SJCRH30 (cell line): Measurements from ENCODE around the gene RYR2. TPM values are rescaled to one million over a fixed set of nuclear protein-coding genes. Genes with fewer than 3 reads are reported as not detected.

Experiments
- DNase-seq, 2 experiments: peaks; one replicate each; pipeline ENCODE4 v3.0.0-alpha.2; 2015 to 2020
- H3K27ac ChIP-seq: fragments of 250-450 bp; sonication (Bioruptor Pico); 2 replicates; pipeline ENCODE4 v1.5.1; 2020; ENCODE audit warnings: mild to moderate bottlenecking, moderate library complexity
- H3K27me3 ChIP-seq: fragments of 250-450 bp; sonication (Bioruptor Pico); 2 replicates; pipeline ENCODE4 v1.5.1; 2020; ENCODE audit warnings: mild to moderate bottlenecking, moderate library complexity
- H3K36me3 ChIP-seq: fragments of 250-450 bp; sonication (Bioruptor Pico); 2 replicates; pipeline ENCODE4 v1.5.1; 2020; ENCODE audit warnings: mild to moderate bottlenecking, moderate library complexity
- H3K4me1 ChIP-seq: fragments of 250-450 bp; sonication (Bioruptor Pico); 2 replicates; pipeline ENCODE4 v1.5.1; 2020; ENCODE audit warnings: mild to moderate bottlenecking, moderate library complexity
- H3K4me3 ChIP-seq: fragments of 250-450 bp; sonication (Bioruptor Pico); 2 replicates; pipeline ENCODE4 v1.5.1; 2020; ENCODE audit warnings: mild to moderate bottlenecking, moderate library complexity
- H3K9me3 ChIP-seq: fragments of 250-450 bp; sonication (Bioruptor Pico); replicated peaks from 2 replicates; pipeline ENCODE4 v1.5.1; 2020; ENCODE audit warnings: mild to moderate bottlenecking, moderate library complexity
- total RNA-seq: library from RNA; depleted of rRNA; stranded (reverse); fragments of >200 nt; shearing (Covaris generic); gene quantifications from 2 replicates; pipeline ENCODE4 v1.2.3, GENCODE V29; 2014

Gene RYR2
- total RNA-seq, 1 experiment from 2014 or later, result 1.3 TPM

DNA sequence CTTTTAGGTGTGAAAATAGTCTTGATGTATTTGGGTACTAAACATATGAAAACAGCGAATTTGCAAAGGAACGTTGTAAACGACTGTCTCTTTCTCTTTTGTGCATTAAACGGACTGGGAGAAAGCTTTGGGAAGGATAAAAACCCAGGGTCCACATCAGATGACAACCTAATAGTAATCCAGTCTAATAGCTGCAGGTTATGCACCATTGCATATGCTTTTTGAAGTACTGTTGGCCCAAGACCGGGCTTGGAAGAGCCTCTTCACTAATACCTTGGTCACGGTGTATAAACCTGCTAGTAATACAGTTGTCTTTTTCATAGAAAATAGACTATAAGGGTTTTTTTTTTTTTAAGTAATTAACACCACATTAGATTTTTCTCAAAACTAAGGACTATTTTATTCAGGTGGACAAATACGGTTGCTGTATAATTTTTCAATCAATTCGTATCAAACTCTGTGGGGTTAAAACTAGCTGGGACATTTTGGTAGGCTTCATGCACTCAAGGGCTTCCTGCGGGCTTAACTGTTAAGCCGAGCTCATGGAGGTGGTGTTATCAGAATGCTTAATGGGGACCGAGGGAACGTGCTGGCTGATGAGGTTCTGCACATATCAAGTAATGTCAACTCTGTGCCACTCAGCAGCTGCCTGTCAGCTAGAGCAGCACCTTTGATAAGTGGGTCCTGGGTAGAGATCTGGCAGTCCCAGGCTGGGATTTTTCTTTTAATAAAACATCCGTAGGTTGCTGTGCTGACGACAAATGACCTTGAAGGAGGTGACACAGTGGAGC is 2.1 kb downstream of the RYR2 start:
- no peaks in the 10 kb centered on the region for H3K36me3 ChIP-seq
- DNase-seq, result no peak
- no peaks in the 10 kb centered on the region for H3K9me3 ChIP-seq
- no peaks in the 10 kb centered on the region for H3K27me3 ChIP-seq
- no peak overlapping the region for H3K4me3 ChIP-seq
- no peak overlapping the region for H3K27ac ChIP-seq
- H3K4me1 ChIP-seq, result no peaks in the 10 kb centered on the region

DNA sequence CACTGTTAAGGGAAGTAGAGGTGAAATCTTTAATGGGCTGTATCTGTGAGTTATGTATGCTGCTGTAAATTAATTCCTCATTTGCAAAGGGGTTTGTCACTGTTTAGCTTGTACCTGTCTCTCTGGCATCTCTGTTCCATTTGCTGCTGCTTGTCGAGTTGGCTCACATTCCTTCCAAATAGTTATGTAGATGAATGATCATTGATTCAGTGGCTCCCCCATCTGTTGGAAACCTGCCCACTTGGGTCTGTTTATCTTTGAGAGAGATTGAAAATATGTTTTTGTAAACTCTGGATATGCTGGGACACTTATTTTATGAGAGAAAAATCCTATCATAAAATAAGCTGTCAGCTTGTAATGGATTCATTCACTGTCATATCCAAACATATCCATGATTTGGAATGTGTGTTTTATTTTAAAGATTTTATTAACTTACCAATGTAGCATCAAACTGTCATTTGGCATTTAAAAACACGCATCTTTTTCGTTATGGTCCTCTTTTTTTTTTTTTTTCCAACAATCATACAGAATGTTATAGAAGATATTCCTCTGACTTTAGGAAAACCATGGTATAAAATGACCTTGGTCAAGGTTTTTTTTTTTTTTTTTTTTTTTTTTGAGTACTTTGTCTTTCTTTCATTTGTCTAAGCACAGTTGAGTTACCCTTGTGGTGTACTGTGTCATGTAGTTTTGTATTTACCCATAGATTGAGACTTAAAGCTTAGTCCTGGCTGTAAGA is 3.5 kb downstream of the RYR2 start:
- no peak overlapping the region for H3K27ac ChIP-seq
- H3K4me3 ChIP-seq, result no peak overlapping the region
- H3K9me3 ChIP-seq, result no peaks in the 10 kb centered on the region
- peak in 1 of 2 experiments; percentile 5 for DNase-seq
- no peaks in the 10 kb centered on the region for H3K36me3 ChIP-seq
- H3K27me3 ChIP-seq, result no peaks in the 10 kb centered on the region
- no peaks in the 10 kb centered on the region for H3K4me1 ChIP-seq

DNA sequence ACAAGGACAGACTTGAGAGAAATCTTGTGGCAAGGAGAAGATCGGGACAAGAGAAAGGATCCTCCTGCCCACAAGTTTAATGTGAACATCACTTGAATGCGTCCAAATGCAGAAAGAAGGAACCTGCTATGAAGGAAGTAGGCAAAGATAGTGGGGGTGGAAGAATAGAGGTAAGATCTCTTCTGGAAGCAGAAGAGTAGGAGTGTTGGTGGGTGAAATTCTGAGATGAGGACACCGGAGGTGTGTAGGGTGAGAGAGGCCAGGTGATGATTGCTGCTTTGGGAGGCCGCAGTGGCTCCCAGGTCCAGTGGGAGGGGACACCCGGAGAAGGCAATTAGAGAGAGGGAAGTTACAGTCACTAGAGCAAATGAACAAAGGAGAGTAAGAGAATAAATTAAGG is 6.8 kb downstream of the RYR2 start:
- no peak for DNase-seq
- H3K4me1 ChIP-seq, result no peaks in the 10 kb centered on the region

DNA sequence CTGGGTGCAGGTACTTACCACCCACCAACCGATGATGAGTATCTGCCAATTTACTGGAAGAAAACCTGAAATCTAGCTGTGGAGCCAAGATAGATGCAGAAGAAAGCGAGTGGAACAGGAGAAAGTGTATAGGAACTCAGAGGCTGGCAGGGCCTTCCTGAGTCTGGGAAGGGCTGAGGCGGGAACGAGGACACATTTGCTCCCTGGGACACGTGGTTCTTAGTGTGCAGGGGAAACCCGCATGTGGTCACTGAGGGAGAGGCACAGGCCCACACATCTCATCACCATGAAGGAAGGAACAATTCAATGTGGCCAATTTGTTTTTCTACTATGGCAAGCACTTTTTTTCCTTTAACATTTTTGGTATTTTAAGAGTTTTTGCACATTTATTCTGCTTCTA is 8.2 kb downstream of the RYR2 start:
- Histone ChIP-seq H3K4me1 (no peaks in the 10 kb centered on the region), H3K27ac (no peak overlapping the region), H3K4me3 (no peak overlapping the region), H3K27me3 (no peaks in the 10 kb centered on the region), H3K9me3 (no peaks in the 10 kb centered on the region), H3K36me3 (no peaks in the 10 kb centered on the region)
- DNase-seq, result no peak

More for the DNA sequence above, 6.8 kb downstream of the RYR2 start:
- Histone ChIP-seq H3K9me3 (no peaks in the 10 kb centered on the region), H3K27me3 (no peaks in the 10 kb centered on the region), H3K27ac (no peak overlapping the region), H3K36me3 (no peaks in the 10 kb centered on the region), H3K4me3 (no peak overlapping the region)

DNA sequence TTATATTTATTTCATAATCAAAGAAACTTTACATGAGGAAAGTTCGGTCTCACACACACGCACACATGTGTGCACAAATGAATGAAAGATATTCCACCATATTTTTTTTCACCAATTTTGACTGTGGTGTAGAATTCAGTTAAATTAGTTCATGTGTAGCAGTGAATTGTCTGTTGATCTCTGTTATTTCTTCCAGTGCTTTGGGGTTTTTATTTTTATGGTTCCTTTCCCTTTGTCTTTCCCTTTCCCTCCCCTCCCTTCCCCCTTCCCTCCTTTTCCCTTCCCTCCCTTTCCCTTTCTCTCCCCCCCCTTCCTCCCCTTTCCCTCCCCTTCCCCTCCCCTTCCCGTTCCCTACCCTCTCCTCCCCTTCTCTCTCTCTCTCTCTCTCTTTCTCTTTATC is 8.9 kb downstream of the RYR2 start:
- Histone ChIP-seq H3K9me3 (no peaks in the 10 kb centered on the region), H3K4me3 (no peak overlapping the region), H3K4me1 (no peaks in the 10 kb centered on the region), H3K27me3 (no peaks in the 10 kb centered on the region), H3K27ac (no peak overlapping the region), H3K36me3 (no peaks in the 10 kb centered on the region)
- no peak for DNase-seq

DNA sequence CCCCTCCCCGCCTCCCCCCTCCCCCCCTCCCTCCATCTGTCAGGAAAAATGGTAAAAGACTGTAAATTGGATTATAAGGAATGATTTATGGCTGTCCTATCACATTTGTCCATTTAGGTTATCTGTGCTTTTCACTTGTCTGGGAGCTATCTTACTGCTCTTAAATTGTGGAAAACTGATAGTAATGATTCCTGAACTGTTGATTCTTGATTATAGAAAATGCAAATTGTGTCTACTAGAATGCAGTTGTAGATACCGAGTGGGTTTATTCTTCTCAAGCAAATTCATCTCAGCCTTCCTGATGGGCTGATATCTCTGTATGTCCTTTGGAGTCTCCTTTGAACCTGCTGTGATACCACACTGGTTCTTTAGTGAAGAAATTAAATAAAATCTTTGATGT is 12.3 kb downstream of the RYR2 start:
- Histone ChIP-seq H3K9me3 (no peaks in the 10 kb centered on the region), H3K27me3 (no peaks in the 10 kb centered on the region), H3K4me3 (no peak overlapping the region), H3K4me1 (no peaks in the 10 kb centered on the region), H3K27ac (no peak overlapping the region), H3K36me3 (no peaks in the 10 kb centered on the region)
- no peak for DNase-seq

DNA sequence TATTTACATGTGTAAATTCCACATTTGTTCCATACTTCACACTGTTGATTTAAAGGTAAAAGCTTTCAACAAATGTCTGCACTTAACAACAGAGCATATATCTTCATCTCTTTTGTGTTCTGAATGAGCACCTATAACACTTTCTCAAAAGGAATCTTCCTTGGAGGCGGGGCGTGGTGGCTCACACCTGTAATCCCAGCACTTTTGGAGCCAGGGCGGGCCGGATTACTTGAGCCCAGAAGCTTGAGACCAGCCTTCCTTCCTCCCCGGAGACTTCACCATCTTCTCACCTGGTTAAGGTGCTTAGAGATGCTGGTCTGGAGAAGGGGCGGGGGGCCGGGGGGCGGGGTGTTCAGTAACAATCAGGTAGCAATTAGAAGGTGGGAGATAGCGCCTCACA is 16.5 kb downstream of the RYR2 start:
- Histone ChIP-seq H3K4me3 (no peak overlapping the region), H3K36me3 (no peaks in the 10 kb centered on the region), H3K27ac (no peak overlapping the region), H3K4me1 (no peaks in the 10 kb centered on the region), H3K9me3 (no peaks in the 10 kb centered on the region), H3K27me3 (no peaks in the 10 kb centered on the region)
- no peak for DNase-seq

DNA sequence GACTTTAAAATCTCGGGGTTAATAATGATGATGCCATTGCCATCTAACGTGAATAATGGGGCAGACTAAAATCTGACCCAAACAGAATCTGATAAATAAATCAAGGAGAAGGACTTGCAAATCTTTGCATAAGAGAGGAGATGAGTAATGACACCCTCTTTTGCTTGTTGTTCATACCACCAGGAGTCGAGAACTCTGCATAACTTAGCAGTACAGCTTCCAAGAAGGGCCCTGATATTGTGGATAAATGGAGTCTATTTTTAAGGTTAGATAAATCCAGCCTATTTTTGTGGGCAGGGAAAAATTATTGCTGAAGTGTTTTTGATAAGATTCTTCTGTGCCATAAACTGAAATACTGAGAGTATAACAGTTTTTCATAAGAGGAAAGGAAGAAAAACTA is 17.3 kb downstream of the RYR2 start:
- Histone ChIP-seq H3K27ac (no peak overlapping the region), H3K9me3 (no peaks in the 10 kb centered on the region), H3K4me3 (no peak overlapping the region), H3K4me1 (no peaks in the 10 kb centered on the region), H3K27me3 (no peaks in the 10 kb centered on the region), H3K36me3 (no peaks in the 10 kb centered on the region)
- DNase-seq, result no peak

DNA sequence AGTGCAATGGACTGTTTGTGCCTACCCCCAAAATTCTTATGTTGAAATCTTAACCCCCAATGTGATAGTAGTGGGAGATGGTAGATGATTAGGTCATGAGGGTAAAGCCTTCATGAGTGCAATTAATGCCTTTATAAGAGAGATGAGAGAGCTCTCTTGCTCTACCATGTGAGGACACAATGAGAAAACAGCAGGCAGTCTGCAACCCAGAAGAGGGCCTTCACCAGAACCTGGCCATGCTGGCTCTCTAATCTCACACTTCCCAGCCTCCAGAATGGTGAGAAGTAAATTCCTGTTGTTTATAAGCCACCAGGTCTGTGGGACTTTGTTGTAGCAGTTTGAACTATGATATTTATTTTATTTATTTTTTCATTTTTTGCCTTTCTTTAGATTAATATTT is 21.0 kb downstream of the RYR2 start:
- Histone ChIP-seq H3K27ac (no peak overlapping the region), H3K27me3 (no peaks in the 10 kb centered on the region), H3K9me3 (no peaks in the 10 kb centered on the region), H3K36me3 (no peaks in the 10 kb centered on the region), H3K4me1 (no peaks in the 10 kb centered on the region), H3K4me3 (no peak overlapping the region)
- DNase-seq, result no peak

DNA sequence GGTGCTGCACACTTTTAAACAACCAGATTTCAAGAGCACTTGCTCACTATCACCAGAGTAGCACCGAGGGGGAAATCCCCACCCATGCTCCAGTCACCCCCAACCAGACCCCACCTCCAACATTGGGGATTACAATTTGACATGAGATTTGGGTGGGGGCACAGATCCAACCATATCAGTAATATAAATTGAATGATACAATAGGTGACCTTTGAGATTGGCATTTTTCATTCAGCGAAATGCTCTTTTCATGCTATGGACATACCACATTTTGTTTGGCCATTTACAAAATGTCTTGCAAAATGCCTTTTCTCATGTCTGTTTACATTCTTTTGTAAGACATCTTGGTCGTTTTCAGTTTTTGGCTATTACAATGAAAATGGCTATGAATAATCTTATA is 23.9 kb downstream of the RYR2 start:
- Histone ChIP-seq H3K27me3 (no peaks in the 10 kb centered on the region), H3K4me3 (no peak overlapping the region), H3K9me3 (no peaks in the 10 kb centered on the region), H3K4me1 (no peaks in the 10 kb centered on the region), H3K36me3 (no peaks in the 10 kb centered on the region), H3K27ac (no peak overlapping the region)
- DNase-seq, result no peak

DNA sequence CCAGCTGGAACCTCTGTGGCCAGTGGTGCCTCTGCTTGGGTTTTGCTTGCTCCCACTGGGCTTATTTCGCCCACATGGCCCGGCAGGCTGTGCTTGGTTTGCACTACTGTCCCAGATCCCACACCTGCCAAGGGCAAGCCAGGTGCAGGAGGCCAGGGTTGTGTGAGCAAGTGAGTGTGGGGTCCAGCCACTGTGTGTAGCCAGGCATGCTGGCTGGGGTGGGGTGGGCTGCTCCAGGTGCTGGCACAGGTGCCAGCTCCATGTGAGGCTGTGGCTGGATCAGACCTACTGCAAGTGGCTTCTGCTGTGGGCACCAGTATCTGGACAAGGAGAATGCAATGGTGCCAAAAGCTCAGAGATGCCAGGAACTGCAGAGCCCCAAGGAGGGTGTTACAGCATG is 28.5 kb downstream of the RYR2 start:
- no peaks in the 10 kb centered on the region for H3K9me3 ChIP-seq
- H3K27ac ChIP-seq, result no peak overlapping the region
- H3K36me3 ChIP-seq, result no peaks in the 10 kb centered on the region
- H3K27me3 ChIP-seq, result no peaks in the 10 kb centered on the region
- H3K4me1 ChIP-seq, result no peaks in the 10 kb centered on the region
- H3K4me3 ChIP-seq, result no peak overlapping the region
- DNase-seq, result no peak

DNA sequence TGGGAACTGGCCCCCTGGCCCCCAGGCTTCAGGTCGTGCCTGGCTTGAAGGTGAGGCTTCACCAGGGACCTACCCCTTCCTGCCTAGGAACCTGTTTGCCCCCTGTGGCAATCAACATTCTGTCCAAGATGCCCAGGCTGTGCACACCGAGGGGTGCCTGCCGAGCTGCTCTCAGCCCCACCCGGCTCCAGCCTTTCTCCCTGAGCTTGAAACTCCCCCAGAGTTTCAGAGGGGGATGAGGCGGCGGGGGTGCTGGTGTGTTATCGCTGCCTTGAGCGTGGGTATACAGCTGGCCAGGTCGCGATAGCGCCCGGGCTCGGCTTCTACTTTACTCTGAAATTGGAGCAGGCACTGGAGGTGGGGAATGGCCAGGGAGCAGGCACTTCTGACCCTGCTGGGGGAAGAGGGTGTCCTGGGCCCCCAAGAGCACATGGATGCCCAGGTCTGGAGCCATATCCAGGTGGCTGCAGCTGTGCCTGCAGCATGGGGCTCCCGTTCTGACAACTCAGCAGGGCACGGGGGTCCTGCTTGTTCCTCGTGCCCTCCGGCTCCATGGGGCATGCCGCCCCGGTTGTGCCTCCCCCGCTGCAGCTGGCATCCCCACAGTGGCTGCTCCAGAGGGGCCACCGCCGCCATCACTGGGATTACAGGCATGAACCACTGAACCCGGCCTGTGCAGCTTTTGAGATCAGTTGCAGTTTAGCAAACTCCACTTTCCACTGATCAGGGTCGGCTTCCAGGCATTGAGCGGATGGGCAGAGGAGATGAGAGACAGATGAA is 29.8 kb downstream of the RYR2 start:
- H3K9me3 ChIP-seq, result no peaks in the 10 kb centered on the region
- no peak overlapping the region for H3K27ac ChIP-seq
- no peaks in the 10 kb centered on the region for H3K4me1 ChIP-seq
- no peak overlapping the region for H3K4me3 ChIP-seq
- H3K27me3 ChIP-seq, result no peaks in the 10 kb centered on the region
- no peak for DNase-seq
- H3K36me3 ChIP-seq, result no peaks in the 10 kb centered on the region

DNA sequence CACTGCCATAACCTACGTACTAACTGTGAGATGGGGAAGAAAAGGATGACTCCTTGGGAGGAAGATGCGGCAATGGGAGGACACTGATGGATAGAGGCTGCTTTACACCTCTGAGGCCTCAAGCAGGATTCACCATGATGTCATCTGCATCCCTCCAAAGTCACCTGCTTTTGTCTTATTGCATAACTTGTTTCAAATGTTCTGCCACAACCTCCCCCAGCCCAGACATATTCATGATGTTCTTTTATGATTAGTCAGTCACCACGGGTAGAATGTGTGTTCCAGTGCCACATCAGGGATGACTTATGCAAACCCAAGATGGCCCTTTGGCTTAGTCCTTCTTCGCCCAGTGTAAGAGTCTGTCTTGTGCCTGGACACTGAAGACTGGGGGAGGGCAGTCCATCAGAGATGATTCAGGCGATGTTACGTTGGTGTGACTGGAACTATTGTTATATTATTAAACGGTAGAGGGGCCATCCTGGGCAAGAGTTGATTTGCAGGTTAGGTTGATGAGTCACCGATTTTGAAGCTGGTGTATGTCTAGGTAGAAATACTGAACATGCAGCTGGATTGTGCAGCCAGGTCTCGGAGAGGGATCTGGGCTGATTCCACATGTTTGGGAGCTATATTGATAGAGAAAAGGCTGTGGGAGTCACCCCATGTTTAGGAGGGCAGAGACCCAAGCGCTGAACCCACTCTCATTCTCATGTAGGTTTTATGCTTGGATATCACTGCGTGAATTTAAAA is 32.6 kb downstream of the RYR2 start:
- Histone ChIP-seq H3K27ac (no peak overlapping the region), H3K36me3 (no peaks in the 10 kb centered on the region), H3K4me3 (no peak overlapping the region), H3K4me1 (no peaks in the 10 kb centered on the region), H3K27me3 (no peaks in the 10 kb centered on the region), H3K9me3 (no peaks in the 10 kb centered on the region)
- DNase-seq, result no peak

DNA sequence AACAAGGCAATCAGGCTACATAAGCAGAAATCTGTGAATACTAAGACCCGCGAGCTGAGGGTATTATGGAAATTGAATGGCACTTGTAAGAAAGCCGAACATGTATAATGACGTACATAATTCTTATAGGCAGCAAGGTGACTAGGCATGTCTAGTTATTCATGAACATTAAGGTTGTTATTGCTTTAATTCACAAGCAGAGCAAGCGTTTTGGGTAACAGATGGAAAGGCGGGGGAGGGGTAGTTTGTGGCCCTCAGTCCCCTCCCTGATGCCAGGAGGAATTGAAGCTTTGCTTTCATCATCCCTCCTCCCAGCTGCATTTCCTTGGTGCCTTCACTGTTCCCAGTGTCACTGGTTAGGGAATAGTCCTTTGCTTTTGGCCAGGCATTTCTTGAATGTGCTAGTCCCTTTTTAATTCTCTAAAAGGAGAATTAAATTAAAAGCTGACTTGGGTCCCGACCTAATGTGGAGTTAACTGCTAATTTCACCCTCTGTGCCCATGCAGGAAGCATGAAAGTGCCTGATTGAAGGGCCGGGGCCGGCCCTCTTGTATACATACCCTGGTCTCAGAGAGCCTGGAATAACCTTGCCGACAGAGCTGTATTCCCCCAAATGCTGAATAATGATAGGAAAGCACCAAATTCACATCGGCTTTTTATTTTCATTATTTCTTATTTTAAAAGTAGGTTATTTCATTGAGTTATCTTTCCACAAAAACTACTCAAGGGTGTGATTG is 42.5 kb downstream of the RYR2 start:
- no peak for DNase-seq
- Histone ChIP-seq H3K9me3 (no peaks in the 10 kb centered on the region), H3K4me1 (no peaks in the 10 kb centered on the region), H3K27ac (no peak overlapping the region), H3K27me3 (peaks cover 4% of the 10 kb centered on the region; the same call in 1 of the 2 replicates), H3K4me3 (no peak overlapping the region), H3K36me3 (no peaks in the 10 kb centered on the region)
